AG04449 (cell line): Measurements from ENCODE around the gene ZFAND3.

Source experiments
- CTCF ChIA-PET: fragments of 350-600 bp; formaldehyde crosslinking; extraction: SDS; loops from one replicate; lab custom pipeline; 2021; ENCODE audit warnings: antibody characterized with exemption; lab: Yijun Ruan, JAX
- POLR2A ChIA-PET: fragments of 400-600, 350-600 bp; formaldehyde crosslinking; extraction: SDS; loops from one replicate; lab custom pipeline; 2020; ENCODE audit warnings: antibody characterized with exemption, inconsistent platforms; lab: Yijun Ruan, JAX
- DNase-seq: peaks from one replicate; pipeline ENCODE4 v3.0.0-alpha.2; 2010; ENCODE audit warnings: low read depth, low spot score
- H3K4me3 ChIP-seq: 2 replicates; pipeline ENCODE4 v1.5.1; 2011; ENCODE audit warnings: low read depth, mild to moderate bottlenecking, control low read depth, low read length
- TF ChIP-seq, protein P1 (sequence below): IDR thresholded peaks from one replicate; pipeline ENCODE4 v1.5.1; 2011; ENCODE audit warnings: mild to moderate bottlenecking, moderate library complexity, low read length, control low read depth, inconsistent platforms; ENCODE audit not compliant: insufficient read depth; ENCODE audit errors: missing control alignments

ZFAND3 gene

DNA sequence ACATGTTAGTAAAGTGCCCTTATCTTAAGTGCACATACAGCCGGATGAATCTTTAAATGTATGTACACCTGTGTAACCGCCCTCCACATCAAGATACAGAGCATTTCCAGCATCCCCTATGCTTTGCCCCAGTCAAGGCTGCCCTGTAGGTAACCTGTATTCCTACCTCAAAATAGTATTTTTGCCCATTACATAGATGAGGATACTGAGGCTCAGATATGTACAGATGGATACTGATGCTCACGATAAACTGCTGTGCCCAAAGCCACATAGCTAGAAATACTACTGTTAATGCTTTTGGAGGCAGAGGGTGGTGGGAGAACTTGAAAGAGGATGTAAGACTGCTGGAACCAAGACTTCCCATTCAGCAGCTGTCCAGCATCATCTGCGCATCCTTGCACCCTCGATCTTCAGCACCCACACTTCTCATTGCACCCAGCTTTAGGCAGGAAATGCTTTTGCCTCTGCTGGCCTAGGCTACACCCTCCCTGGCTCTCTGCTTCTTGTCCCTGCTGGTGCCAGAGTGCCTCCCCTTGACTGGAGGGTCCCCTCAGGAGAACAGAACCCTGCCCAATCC, 27.0 kb upstream of the ZFAND3 start:
- CTCF ChIA-PET = interaction anchor here (0.7 to 1.3 kb wide), 3 partner anchors 14 to 701 kb away, joined by 3 to 6 read pairs (median 3); no protein-coding TSS in a partner anchor
- DNase-seq = no peak
- POLR2A ChIA-PET = interaction anchor here (1.0 kb wide), 1 partner anchor 27 kb away, joined by 3 read pairs; the partner anchor contains the start of gene ZFAND3

DNA sequence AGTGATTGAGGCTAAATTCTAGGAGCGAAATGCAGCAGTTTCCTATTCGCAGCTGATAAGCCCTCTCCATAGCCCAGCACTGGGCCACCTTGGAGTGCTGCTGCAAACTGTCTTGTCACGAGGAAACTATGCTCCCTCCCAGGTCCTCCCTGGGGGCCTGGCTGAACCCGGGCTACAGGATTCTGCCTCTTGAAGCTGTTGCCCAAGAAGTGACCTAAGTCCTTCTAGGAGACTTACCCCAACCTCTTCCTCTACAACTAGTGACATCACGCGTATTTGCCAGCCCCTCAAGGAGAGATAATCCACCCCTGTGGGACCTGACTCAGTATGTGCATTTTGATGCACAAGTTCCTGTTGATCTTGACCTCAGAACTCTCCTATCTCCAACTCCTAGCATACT, 26.5 kb upstream of the ZFAND3 start:
- POLR2A ChIA-PET = no interaction called here
- CTCF ChIA-PET = interaction anchor here (1.3 to 1.4 kb wide), 2 partner anchors 8 to 13 kb away, joined by 4 to 6 read pairs; no protein-coding TSS in a partner anchor
- H3K4me3 ChIP-seq = no peak overlapping the region
- TF ChIP-seq, protein P1, sequence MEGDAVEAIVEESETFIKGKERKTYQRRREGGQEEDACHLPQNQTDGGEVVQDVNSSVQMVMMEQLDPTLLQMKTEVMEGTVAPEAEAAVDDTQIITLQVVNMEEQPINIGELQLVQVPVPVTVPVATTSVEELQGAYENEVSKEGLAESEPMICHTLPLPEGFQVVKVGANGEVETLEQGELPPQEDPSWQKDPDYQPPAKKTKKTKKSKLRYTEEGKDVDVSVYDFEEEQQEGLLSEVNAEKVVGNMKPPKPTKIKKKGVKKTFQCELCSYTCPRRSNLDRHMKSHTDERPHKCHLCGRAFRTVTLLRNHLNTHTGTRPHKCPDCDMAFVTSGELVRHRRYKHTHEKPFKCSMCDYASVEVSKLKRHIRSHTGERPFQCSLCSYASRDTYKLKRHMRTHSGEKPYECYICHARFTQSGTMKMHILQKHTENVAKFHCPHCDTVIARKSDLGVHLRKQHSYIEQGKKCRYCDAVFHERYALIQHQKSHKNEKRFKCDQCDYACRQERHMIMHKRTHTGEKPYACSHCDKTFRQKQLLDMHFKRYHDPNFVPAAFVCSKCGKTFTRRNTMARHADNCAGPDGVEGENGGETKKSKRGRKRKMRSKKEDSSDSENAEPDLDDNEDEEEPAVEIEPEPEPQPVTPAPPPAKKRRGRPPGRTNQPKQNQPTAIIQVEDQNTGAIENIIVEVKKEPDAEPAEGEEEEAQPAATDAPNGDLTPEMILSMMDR = no peak
- DNase-seq = no peak

More for the DNA sequence above, 27.0 kb upstream of the ZFAND3 start:
- no peak overlapping the region for H3K4me3 ChIP-seq
- TF ChIP-seq, protein P1 = no peak

DNA sequence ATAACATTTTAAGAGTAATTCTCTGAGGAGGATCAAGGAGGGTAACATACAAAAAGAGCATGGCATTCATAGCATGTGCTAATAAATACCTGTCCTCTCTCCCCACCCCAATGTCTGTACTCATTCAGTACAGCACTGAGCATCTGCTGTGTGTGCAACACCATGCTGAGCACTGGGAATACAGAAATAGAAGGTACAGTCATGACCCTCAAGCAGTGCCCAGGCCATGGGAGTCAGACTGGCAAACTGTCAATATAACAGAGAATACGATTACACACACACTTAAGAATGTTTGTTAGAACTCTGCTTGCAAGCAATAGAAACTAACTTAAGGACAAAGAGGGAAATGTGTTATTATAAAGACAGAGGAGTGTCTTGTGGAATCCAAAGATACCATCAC, 24.7 kb upstream of the ZFAND3 start:
- TF ChIP-seq, protein P1 = no peak
- POLR2A ChIA-PET = no interaction called here
- DNase-seq = no peak
- CTCF ChIA-PET = interaction anchor here (1.4 kb wide), 1 partner anchor 10 kb away, joined by 4 read pairs; no protein-coding TSS in a partner anchor
- H3K4me3 ChIP-seq = no peak overlapping the region

DNA sequence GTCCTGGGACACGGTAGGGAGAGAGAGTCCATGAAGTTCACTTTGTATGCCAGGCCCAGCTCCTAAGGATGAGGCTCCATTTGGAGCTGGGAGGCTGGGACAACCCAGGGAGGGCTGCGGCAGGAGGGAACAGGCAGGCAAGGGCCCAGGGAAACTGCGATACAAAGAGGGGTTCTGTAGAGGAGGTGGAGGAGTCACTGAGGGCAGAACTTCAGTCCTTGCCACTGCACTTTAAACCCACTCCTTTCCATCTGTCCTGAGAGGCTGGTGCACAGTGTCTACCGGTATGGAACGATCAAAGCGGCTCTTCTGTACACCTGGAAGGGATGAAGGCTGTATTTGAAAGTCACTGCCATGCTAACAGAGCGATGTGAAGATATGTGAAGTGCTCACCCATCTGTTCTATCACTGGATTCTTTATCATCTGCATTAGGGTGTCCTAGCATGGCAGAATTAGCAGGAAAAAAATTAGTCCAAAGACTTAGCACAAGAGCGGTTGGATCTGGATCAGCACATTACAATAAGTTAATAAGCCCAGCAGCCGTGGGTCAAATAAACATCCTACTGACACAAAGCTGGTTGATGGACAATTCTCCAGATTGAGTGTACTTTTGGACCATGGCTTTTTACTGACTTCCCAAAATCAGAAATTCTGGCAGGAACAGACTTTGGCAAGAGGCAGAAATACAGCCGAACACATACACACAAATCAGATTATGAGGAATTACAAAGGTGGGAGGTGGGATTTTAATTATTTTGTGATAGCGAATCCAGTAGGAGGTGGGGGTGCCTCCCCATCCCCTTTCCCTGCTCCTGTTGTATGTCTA, 20.9 kb upstream of the ZFAND3 start:
- no peak overlapping the region for H3K4me3 ChIP-seq
- ChIA-PET POLR2A (no interaction called here), CTCF (interaction anchor here (0.9 kb wide), 1 partner anchor 10 kb away, joined by 3 read pairs; no protein-coding TSS in a partner anchor)
- no peak for DNase-seq
- TF ChIP-seq, protein P1 = no peak

DNA sequence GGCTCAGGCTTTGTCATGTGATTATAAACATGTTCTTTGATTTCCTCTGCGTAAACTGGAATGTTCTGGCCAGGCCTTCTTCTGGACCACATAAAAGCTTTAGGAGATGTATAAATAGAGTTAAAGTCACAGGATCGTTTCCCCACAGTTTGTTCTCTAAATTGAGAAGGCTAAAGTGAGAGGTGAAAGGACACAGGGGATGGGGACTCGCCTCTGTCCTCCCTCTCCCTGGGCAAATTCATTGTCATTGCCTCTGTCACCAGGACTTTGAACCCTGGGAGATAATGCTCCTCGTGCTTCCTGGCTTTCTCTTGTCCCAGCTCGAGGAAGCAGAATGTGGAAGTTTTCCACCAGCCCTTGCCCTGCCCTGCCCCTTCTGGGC, 20.3 kb upstream of the ZFAND3 start:
- ChIA-PET CTCF (no interaction called here), POLR2A (no interaction called here)
- TF ChIP-seq, protein P1 = no peak
- no peak overlapping the region for H3K4me3 ChIP-seq
- no peak for DNase-seq
